Mesothelial cell of epicardium (in vitro differentiated cells): ENCODE data around the gene FOXO4. TPM values are rescaled to one million over a fixed set of nuclear protein-coding genes. Genes with fewer than 3 reads are reported as not detected.

ENCODE experiments used
- DNase-seq, 2 experiments: peaks; one replicate each; pipeline ENCODE4 v3.0.0; 2021; ENCODE audit warnings: low spot score in 2 of 2; ENCODE audit not compliant: unreplicated experiment in 2 of 2
- H3K27ac Mint-ChIP-seq: 2 replicates; pipeline ENCODE4 v1.8.0; 2021; ENCODE audit warnings: mixed read lengths
- H3K27me3 Mint-ChIP-seq: 2 replicates; pipeline ENCODE4 v1.8.0; 2021; ENCODE audit warnings: low read depth, mixed read lengths
- H3K36me3 Mint-ChIP-seq: 2 replicates; pipeline ENCODE4 v1.8.0; 2021; ENCODE audit warnings: mixed read lengths
- H3K4me1 Mint-ChIP-seq: 2 replicates; pipeline ENCODE4 v1.8.0; 2021; ENCODE audit warnings: mixed read lengths
- H3K4me3 Mint-ChIP-seq: 2 replicates; pipeline ENCODE4 v1.8.0; 2021; ENCODE audit warnings: mild to moderate bottlenecking, moderate library complexity, mixed read lengths
- H3K9me3 Mint-ChIP-seq: 2 replicates; pipeline ENCODE4 v1.8.0; 2021; ENCODE audit warnings: mixed read lengths
- CTCF ChIP-seq: fragments of 200-600 bp; sonication (generic); IDR thresholded peaks from one replicate; pipeline ENCODE4 v1.5.0; 2021; ENCODE audit warnings: antibody characterized with exemption; ENCODE audit not compliant: unreplicated experiment
- total RNA-seq: library from RNA; stranded (reverse); gene quantifications from 3 replicates; pipeline ENCODE4 v1.2.1, GENCODE V29; 2021

The FOXO4 gene
- total RNA-seq, 1 donor from 2014 or later, result 25.4 TPM

GRCh38 chrX:71147496-71148277 is 52.0 kb downstream of the FOXO4 start:
- DNase-seq, result no peak
- Mint-ChIP-seq H3K4me3 (no peak overlapping the region), H3K27me3 (no peaks in the 10 kb centered on the region), H3K4me1 (peaks cover 15% of the 10 kb centered on the region), H3K9me3 (no peaks in the 10 kb centered on the region), H3K27ac (no peak overlapping the region), H3K36me3 (no peaks in the 10 kb centered on the region)
- TF ChIP-seq CTCF, result no peak

GRCh38 chrX:71148278-71148663 is 52.6 kb downstream of the FOXO4 start:
- Mint-ChIP-seq H3K36me3 (no peaks in the 10 kb centered on the region), H3K4me3 (no peak overlapping the region), H3K4me1 (peaks cover 15% of the 10 kb centered on the region), H3K9me3 (no peaks in the 10 kb centered on the region), H3K27ac (no peak overlapping the region), H3K27me3 (no peaks in the 10 kb centered on the region)
- DNase-seq, result no peak
- no peak for TF ChIP-seq CTCF

GRCh38 chrX:71151366-71151765 is 55.7 kb downstream of the FOXO4 start:
- no peaks in the 10 kb centered on the region for H3K27me3 Mint-ChIP-seq
- no peaks in the 10 kb centered on the region for H3K36me3 Mint-ChIP-seq
- H3K9me3 Mint-ChIP-seq, result peaks cover 8% of the 10 kb centered on the region
- no peak overlapping the region for H3K4me3 Mint-ChIP-seq
- H3K4me1 Mint-ChIP-seq, result peaks cover 3% of the 10 kb centered on the region
- no peak overlapping the region for H3K27ac Mint-ChIP-seq
- TF ChIP-seq CTCF, result no peak
- DNase-seq, result no peak

Other genes starting within 250 kb of the FOXO4 start
- not detected in 3 replicates for gene TEX11, start 187.1 kb upstream of the FOXO4 start, total RNA-seq
- 4.6 to 5.2 TPM (median 4.6 TPM) in 3 replicates for gene SLC7A3, start 164.8 kb upstream of the FOXO4 start, total RNA-seq
- gene SNX12, start 27.5 kb upstream of the FOXO4 start, total RNA-seq, result 58.5 to 63.9 TPM (median 62.5 TPM) in 3 replicates
- gene CXorf65, start 10.9 kb downstream of the FOXO4 start, total RNA-seq, result not detected in 3 replicates
- gene IL2RG, start 15.7 kb downstream of the FOXO4 start, total RNA-seq, result 0.25 TPM in 1 of 3 replicates, not detected in the others
- gene MED12, start 22.7 kb downstream of the FOXO4 start, total RNA-seq, result 80.8 to 91.6 TPM (median 86.7 TPM) in 3 replicates
- gene NLGN3, start 49.0 kb downstream of the FOXO4 start, total RNA-seq, result 3.3 to 3.5 TPM (median 3.3 TPM) in 3 replicates
- 0.11 TPM in 1 of 3 replicates, not detected in the others for gene GJB1, start 127.4 kb downstream of the FOXO4 start, total RNA-seq
- 97.4 to 97.9 TPM (median 97.6 TPM) in 3 replicates for gene ZMYM3, start 158.3 kb downstream of the FOXO4 start, total RNA-seq
- gene NONO, start 187.8 kb downstream of the FOXO4 start, total RNA-seq, result 611 to 640 TPM (median 632 TPM) in 3 replicates
- gene ITGB1BP2, start 205.9 kb downstream of the FOXO4 start, total RNA-seq, result 3.7 to 4.4 TPM (median 3.7 TPM) in 3 replicates